Keratinocyte (primary cell): ENCODE data around the gene WDPCP. TPM values are rescaled to one million over a fixed set of nuclear protein-coding genes. Genes with fewer than 3 reads are reported as not detected.

Source experiments
- DNase-seq: peaks from one replicate; pipeline ENCODE4 v3.0.0-alpha.2; 2011; ENCODE audit warnings: low read depth, missing footprints, low spot score
- FAIRE-seq: peaks from 2 replicates; lab custom pipeline; 2011; peaks lifted over from hg19 to GRCh38; lab: Jason Lieb, UNC
- H2AFZ ChIP-seq: 2 replicates; pipeline ENCODE4 v1.6.0; 2012; ENCODE audit warnings: low read length, control low read depth, inconsistent platforms; ENCODE audit not compliant: control insufficient read depth
- H3K27ac ChIP-seq: 2 replicates; pipeline ENCODE4 v1.5.1; 2011; ENCODE audit warnings: low read length; ENCODE audit not compliant: control insufficient read depth, insufficient read depth
- H3K27me3 ChIP-seq: 3 replicates; pipeline ENCODE4 v1.6.0; 2011; ENCODE audit warnings: low read length; ENCODE audit not compliant: control insufficient read depth, insufficient read depth; ENCODE audit errors: extremely low read depth
- H3K36me3 ChIP-seq, 2 experiments: 2 replicates in 1 of 2; 3 replicates in 1 of 2; pipeline ENCODE4 v1.5.1; 2011; ENCODE audit warnings: low read length in 2 of 2, mild to moderate bottlenecking in 1 of 2; ENCODE audit not compliant: control insufficient read depth in 2 of 2, insufficient read depth in 2 of 2; ENCODE audit errors: extremely low read depth in 1 of 2
- H3K4me1 ChIP-seq: 3 replicates; pipeline ENCODE4 v1.5.1; 2011; ENCODE audit warnings: low read length; ENCODE audit not compliant: control insufficient read depth, insufficient read depth; ENCODE audit errors: extremely low read depth
- H3K4me2 ChIP-seq: 3 replicates; pipeline ENCODE4 v1.6.0; 2011; ENCODE audit warnings: low read depth, low read length; ENCODE audit not compliant: control insufficient read depth, insufficient read depth; ENCODE audit errors: extremely low read depth
- H3K4me3 ChIP-seq, 3 experiments: fragments of 200-600 bp in 1 of 3; sonication (generic) in 1 of 3; 2 replicates in 2 of 3; 3 replicates in 1 of 3; pipeline ENCODE4 v1.5.1; 2011 to 2016; ENCODE audit warnings: low read length in 3 of 3, mild to moderate bottlenecking in 3 of 3, control low read depth in 2 of 3, inconsistent platforms in 1 of 3, low read depth in 1 of 3, mixed read lengths in 1 of 3, mixed run types in 1 of 3, moderate library complexity in 1 of 3; ENCODE audit not compliant: control insufficient read depth in 2 of 3, insufficient read depth in 2 of 3; ENCODE audit errors: extremely low read depth in 1 of 3
- H3K79me2 ChIP-seq: 2 replicates; pipeline ENCODE4 v1.6.0; 2012; ENCODE audit warnings: low read length; ENCODE audit not compliant: control insufficient read depth, insufficient read depth
- H3K9ac ChIP-seq: 3 replicates; pipeline ENCODE4 v1.6.0; 2011; ENCODE audit warnings: low read length; ENCODE audit not compliant: control insufficient read depth, insufficient read depth; ENCODE audit errors: extremely low read depth
- H3K9me1 ChIP-seq: 3 replicates; pipeline ENCODE4 v1.6.0; 2011; ENCODE audit warnings: low read length; ENCODE audit not compliant: control insufficient read depth, insufficient read depth; ENCODE audit errors: extremely low read depth
- H3K9me3 ChIP-seq: 2 replicates; pipeline ENCODE4 v1.5.1; 2012; ENCODE audit warnings: low read depth, low read length; ENCODE audit not compliant: control insufficient read depth
- H4K20me1 ChIP-seq: 3 replicates; pipeline ENCODE4 v1.6.0; 2011; ENCODE audit warnings: low read length; ENCODE audit not compliant: control insufficient read depth, insufficient read depth; ENCODE audit errors: extremely low read depth
- EZH2 ChIP-seq: IDR thresholded peaks from one replicate; pipeline ENCODE4 v1.6.1; 2012; ENCODE audit warnings: inconsistent platforms, mild to moderate bottlenecking, low read length, moderate library complexity
- dilution Hi-C: fragments of 300-500 bp; cut with MboI; formaldehyde crosslinking; loops from one replicate; pipeline ENCODE4 v1.7.0; 2020; ENCODE audit warnings: low sequenced_read_pairs; ENCODE audit not compliant: extremely low pct_ligation_motif_present
- polyA plus RNA-seq, 5 experiments: library from polyadenylated mRNA; depleted of rRNA in 3 of 5; stranded (reverse) in 3 of 5; stranded (forward) in 1 of 5; unstranded in 1 of 5; fragments of >200 nt; gene quantifications; 1 replicate in 1 of 5; 2 replicates in 3 of 5; 3 replicates in 1 of 5; pipeline versions ENCODE4 v1.2.1 to v1.2.3, GENCODE V29; 2011 to 2012; ENCODE audit warnings: missing spikeins in 2 of 5, low read depth in 1 of 5, low replicate concordance in 1 of 5
- TF ChIP-seq, protein P1 (sequence below), 3 experiments: IDR thresholded peaks in 1 of 3; conservative IDR thresholded peaks in 1 of 3; optimal IDR thresholded peaks in 1 of 3; 2 replicates in 2 of 3; 3 replicates in 1 of 3; pipeline versions ENCODE3 to v1.5.1; 2011; ENCODE audit warnings: low read length in 3 of 3, mild to moderate bottlenecking in 3 of 3, moderate library complexity in 2 of 3, control low read depth in 1 of 3, inconsistent platforms in 1 of 3; ENCODE audit not compliant: insufficient read depth in 2 of 3; ENCODE audit errors: extremely low read depth in 1 of 3

WDPCP gene
- polyA plus RNA-seq, 1 donor (not counting 4 experiments of a cell fraction or from before 2014, with no cell fraction given), result 2.9 TPM

- Histone ChIP-seq H3K27me3 (no peaks in the 10 kb centered on the region), H3K9ac (no peak overlapping the region), H3K4me2 (no peak overlapping the region), H3K79me2 (no peaks in the 10 kb centered on the region), H3K9me3 (no peaks in the 10 kb centered on the region), H3K4me3 (no peak overlapping the region), H3K27ac (no peak overlapping the region), H3K4me1 (no peaks in the 10 kb centered on the region), H4K20me1 (no peaks in the 10 kb centered on the region), H3K36me3 (no peaks in the 10 kb centered on the region), H2AFZ (no peak overlapping the region), H3K9me1 (no peaks in the 10 kb centered on the region)
- dilution Hi-C loops, result no loop called here
- TF ChIP-seq EZH2, result no peak
- TF ChIP-seq, protein P1, sequence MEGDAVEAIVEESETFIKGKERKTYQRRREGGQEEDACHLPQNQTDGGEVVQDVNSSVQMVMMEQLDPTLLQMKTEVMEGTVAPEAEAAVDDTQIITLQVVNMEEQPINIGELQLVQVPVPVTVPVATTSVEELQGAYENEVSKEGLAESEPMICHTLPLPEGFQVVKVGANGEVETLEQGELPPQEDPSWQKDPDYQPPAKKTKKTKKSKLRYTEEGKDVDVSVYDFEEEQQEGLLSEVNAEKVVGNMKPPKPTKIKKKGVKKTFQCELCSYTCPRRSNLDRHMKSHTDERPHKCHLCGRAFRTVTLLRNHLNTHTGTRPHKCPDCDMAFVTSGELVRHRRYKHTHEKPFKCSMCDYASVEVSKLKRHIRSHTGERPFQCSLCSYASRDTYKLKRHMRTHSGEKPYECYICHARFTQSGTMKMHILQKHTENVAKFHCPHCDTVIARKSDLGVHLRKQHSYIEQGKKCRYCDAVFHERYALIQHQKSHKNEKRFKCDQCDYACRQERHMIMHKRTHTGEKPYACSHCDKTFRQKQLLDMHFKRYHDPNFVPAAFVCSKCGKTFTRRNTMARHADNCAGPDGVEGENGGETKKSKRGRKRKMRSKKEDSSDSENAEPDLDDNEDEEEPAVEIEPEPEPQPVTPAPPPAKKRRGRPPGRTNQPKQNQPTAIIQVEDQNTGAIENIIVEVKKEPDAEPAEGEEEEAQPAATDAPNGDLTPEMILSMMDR (optimal IDR thresholded peaks at IDR 0.05 in 1 of 3, IDR thresholded peaks at IDR 0.05 in 1 of 3, conservative IDR thresholded peaks at IDR 0.05 in 1 of 3; ENCODE audit: extremely low read depth in 1 of 3, insufficient read depth in 2 of 3, low read length in 3 of 3), result no peak
- DNase-seq, result no peak
- no peak for FAIRE-seq
These were observed 32.3 kb downstream of the WDPCP start for GRCh38 chr2:63555931-63556330.

- H3K27me3 ChIP-seq, result no peaks in the 10 kb centered on the region
- no peaks in the 10 kb centered on the region for H4K20me1 ChIP-seq
- no peak overlapping the region for H3K27ac ChIP-seq
- DNase-seq (no peak), FAIRE-seq (no peak)
- H3K9me1 ChIP-seq, result no peaks in the 10 kb centered on the region
- no peak overlapping the region for H3K4me3 ChIP-seq
- TF ChIP-seq, protein P1 (optimal IDR thresholded peaks at IDR 0.05 in 1 of 3, IDR thresholded peaks at IDR 0.05 in 1 of 3, conservative IDR thresholded peaks at IDR 0.05 in 1 of 3; ENCODE audit: extremely low read depth in 1 of 3, insufficient read depth in 2 of 3, low read length in 3 of 3), result no peak
- TF ChIP-seq EZH2, result no peak
- H3K4me1 ChIP-seq, result no peaks in the 10 kb centered on the region
- H3K9ac ChIP-seq, result no peak overlapping the region
- H3K9me3 ChIP-seq, result no peaks in the 10 kb centered on the region
- no peaks in the 10 kb centered on the region for H3K36me3 ChIP-seq
- dilution Hi-C loops, result no loop called here
- H3K79me2 ChIP-seq, result no peaks in the 10 kb centered on the region
- no peak overlapping the region for H3K4me2 ChIP-seq
- no peak overlapping the region for H2AFZ ChIP-seq
These were observed 33.0 kb downstream of the WDPCP start for GRCh38 chr2:63555299-63555698.
